ENCODE results near the gene AGAP2.

- TF ChIP-seq, protein P1, sequence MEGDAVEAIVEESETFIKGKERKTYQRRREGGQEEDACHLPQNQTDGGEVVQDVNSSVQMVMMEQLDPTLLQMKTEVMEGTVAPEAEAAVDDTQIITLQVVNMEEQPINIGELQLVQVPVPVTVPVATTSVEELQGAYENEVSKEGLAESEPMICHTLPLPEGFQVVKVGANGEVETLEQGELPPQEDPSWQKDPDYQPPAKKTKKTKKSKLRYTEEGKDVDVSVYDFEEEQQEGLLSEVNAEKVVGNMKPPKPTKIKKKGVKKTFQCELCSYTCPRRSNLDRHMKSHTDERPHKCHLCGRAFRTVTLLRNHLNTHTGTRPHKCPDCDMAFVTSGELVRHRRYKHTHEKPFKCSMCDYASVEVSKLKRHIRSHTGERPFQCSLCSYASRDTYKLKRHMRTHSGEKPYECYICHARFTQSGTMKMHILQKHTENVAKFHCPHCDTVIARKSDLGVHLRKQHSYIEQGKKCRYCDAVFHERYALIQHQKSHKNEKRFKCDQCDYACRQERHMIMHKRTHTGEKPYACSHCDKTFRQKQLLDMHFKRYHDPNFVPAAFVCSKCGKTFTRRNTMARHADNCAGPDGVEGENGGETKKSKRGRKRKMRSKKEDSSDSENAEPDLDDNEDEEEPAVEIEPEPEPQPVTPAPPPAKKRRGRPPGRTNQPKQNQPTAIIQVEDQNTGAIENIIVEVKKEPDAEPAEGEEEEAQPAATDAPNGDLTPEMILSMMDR (IDR thresholded peaks at IDR 0.05; ENCODE audit: insufficient read depth, low read depth, low read length), result no peak
- peak; percentile 18 for TF ChIP-seq EZH2 (IDR thresholded peaks at IDR 0.05; ENCODE audit: insufficient read depth, low read length)
These were observed 1.6 kb downstream of the AGAP2 start for GRCh38 chr12:57736741-57737466.
